ENCODE measurements around the gene CDH2.

Gene CDH2

GRCh38 chr18:28127763-28128658 is 48.9 kb downstream of the CDH2 start:
- DNase-seq (ENCODE audit: low spot score) = no peak

- DNase-seq (ENCODE audit: low spot score) = no peak
Observed at GRCh38 chr18:28127228-28127627, 49.7 kb downstream of the CDH2 start.

GRCh38 chr18:28126768-28127167 is 50.2 kb downstream of the CDH2 start:
- DNase-seq (ENCODE audit: low spot score) = no peak

GRCh38 chr18:28125051-28125450 is 51.9 kb downstream of the CDH2 start:
- no peak for DNase-seq (ENCODE audit: low spot score)

- peak; percentile 14 for DNase-seq (ENCODE audit: low spot score)
Observed at GRCh38 chr18:28124131-28125029, 52.5 kb downstream of the CDH2 start.

GRCh38 chr18:28123401-28124030 is 53.4 kb downstream of the CDH2 start:
- DNase-seq (ENCODE audit: low spot score) = no peak

GRCh38 chr18:28120828-28121515 is 56.0 kb downstream of the CDH2 start:
- no peak for DNase-seq (ENCODE audit: low spot score)

GRCh38 chr18:28116461-28116860 is 60.5 kb downstream of the CDH2 start:
- DNase-seq (ENCODE audit: low spot score) = no peak

- DNase-seq (ENCODE audit: low spot score) = peak; percentile 51
Observed at GRCh38 chr18:28115149-28115550, 61.8 kb downstream of the CDH2 start.

GRCh38 chr18:28114472-28114871 is 62.5 kb downstream of the CDH2 start:
- DNase-seq (ENCODE audit: low spot score) = no peak

GRCh38 chr18:28113271-28114029 is 63.5 kb downstream of the CDH2 start:
- no peak for DNase-seq (ENCODE audit: low spot score)

- peak; percentile 29 for DNase-seq (ENCODE audit: low spot score)
Observed at GRCh38 chr18:28112056-28112470, 64.9 kb downstream of the CDH2 start.

GRCh38 chr18:28110924-28111323 is 66.0 kb downstream of the CDH2 start:
- no peak for DNase-seq (ENCODE audit: low spot score)

GRCh38 chr18:28109781-28110560 is 67.0 kb downstream of the CDH2 start:
- DNase-seq (ENCODE audit: low spot score) = no peak

- DNase-seq (ENCODE audit: low spot score) = no peak
Observed at GRCh38 chr18:28108814-28109213, 68.1 kb downstream of the CDH2 start.

GRCh38 chr18:28108254-28108653 is 68.7 kb downstream of the CDH2 start:
- no peak for DNase-seq (ENCODE audit: low spot score)

GRCh38 chr18:28099237-28099636 is 77.7 kb downstream of the CDH2 start:
- no peak for DNase-seq (ENCODE audit: low spot score)

- no peak for DNase-seq (ENCODE audit: low spot score)
Observed at GRCh38 chr18:28095631-28096030, 81.3 kb downstream of the CDH2 start.

- peak; percentile 19 for DNase-seq (ENCODE audit: low spot score)
Observed at GRCh38 chr18:28095041-28095440, 81.9 kb downstream of the CDH2 start.

GRCh38 chr18:28091197-28091596 is 85.7 kb downstream of the CDH2 start:
- DNase-seq (ENCODE audit: low spot score) = no peak

All from AG20443 (cell line).